Myometrial cell (primary cell): ENCODE results near the gene ELL2. TPM values are rescaled to one million over a fixed set of nuclear protein-coding genes. Genes with fewer than 3 reads are reported as not detected.

Experiments used
- total RNA-seq: library from RNA; depleted of rRNA; stranded (reverse); fragments of >200 nt; gene quantifications from 2 replicates; pipeline ENCODE4 v1.2.3, GENCODE V29; 2015

ELL2 gene
- total RNA-seq: 98.9 and 106 TPM in 2 replicates

DNA sequence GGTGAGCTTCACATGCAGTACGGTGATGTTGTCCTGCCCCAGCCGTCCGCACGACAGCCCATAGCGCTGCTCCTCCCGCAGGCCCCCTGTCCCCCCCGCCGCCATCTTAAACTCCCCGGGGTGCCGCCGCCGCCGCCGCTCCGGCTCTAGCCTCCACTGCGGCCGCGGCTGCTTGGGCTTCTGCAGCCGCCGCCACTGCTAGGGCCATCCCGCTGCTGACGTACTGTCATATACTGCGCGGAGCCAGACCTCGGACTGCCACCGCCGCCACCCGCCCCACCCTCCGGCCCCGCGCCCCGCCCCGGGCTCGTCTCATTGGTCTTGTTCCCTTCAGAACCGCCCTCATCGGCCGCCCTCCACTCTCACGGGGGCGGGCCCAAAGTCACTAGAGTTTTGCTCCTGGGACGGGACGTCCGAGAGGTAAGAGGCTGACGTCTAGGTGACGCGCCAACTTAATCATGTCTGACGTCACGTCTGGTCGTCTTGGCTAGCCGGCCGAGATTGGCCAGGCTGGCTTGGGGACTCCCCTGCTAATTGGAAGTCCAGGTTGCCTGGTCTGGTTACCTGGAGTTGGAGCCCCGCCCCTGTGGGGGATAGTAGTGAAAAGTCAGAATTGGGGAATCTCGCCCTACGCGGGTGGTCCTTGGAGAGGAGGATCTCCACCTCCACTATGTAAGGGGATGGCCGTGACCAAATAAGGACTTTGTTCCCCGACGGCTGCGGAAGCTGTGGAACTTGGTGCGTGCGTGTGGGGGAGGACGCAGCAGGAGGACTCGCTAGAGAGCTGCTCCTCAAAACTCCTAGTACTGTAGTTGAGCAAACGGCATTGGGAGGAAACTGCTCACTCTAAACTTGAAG is at the start of gene ELL2:
Gene ELL2, minus strand, starts transcription at position 235 of the 858 bp plus-strand sequence. Its CDS starts 130 bp downstream, at position 105.

Other genes with a start within 250 kb of the ELL2 start
- 121 and 151 TPM in 2 replicates for gene RHOBTB3, start 230.5 kb downstream of the ELL2 start, total RNA-seq
- 417 and 468 TPM in 2 replicates for gene GLRX, start 139.1 kb downstream of the ELL2 start, total RNA-seq